Sigmoid colon (tissue), 7 donors: ENCODE data around the gene BGN. TPM values are rescaled to one million over a fixed set of nuclear protein-coding genes. Genes with fewer than 3 reads are reported as not detected.

Experiments
- DNase-seq: peaks from one replicate; pipeline ENCODE4 v3.0.0-alpha.2; 2019
- H3K27ac ChIP-seq, 4 donors: fragments of 200-600 bp; sonication (generic); one replicate each; pipeline ENCODE4 v1.5.1; 2016 to 2019; ENCODE audit warnings: mild to moderate bottlenecking in 1 of 4
- H3K27me3 ChIP-seq, 3 donors: fragments of 200-600 bp; sonication (generic); one replicate each; pipeline ENCODE4 v1.5.1; 2019; ENCODE audit warnings: mild to moderate bottlenecking in 1 of 3
- H3K36me3 ChIP-seq, 4 donors: fragments of 200-600 bp; sonication (generic); one replicate each; pipeline ENCODE4 v1.5.1; 2016 to 2019
- H3K4me1 ChIP-seq, 4 donors: fragments of 200-600 bp; sonication (generic); one replicate each; pipeline ENCODE4 v1.5.1; 2017 to 2019
- H3K4me3 ChIP-seq, 4 donors: fragments of 200-600 bp; sonication (generic); one replicate each; pipeline ENCODE4 v1.5.1; 2017 to 2019; ENCODE audit warnings: mild to moderate bottlenecking in 2 of 4, moderate library complexity in 1 of 4
- H3K9me3 ChIP-seq, 4 donors: fragments of 200-600 bp in 3 of 4; sonication (generic) in 3 of 4; one replicate each; pipeline versions ENCODE4 v1.5.1 to v1.6.1; 2013 to 2019
- EP300 ChIP-seq, 4 donors: sonication (generic); formaldehyde crosslinking; IDR thresholded peaks; one replicate each; pipeline ENCODE4 v1.6.1; 2017; ENCODE audit warnings: antibody characterized with exemption in 4 of 4
- POLR2A ChIP-seq, 2 donors: fragments of 450-650 bp; IDR thresholded peaks; one replicate each; pipeline ENCODE4 v1.6.1; 2016; ENCODE audit warnings: antibody characterized with exemption in 2 of 2, mild to moderate bottlenecking in 2 of 2, moderate library complexity in 2 of 2
- POLR2AphosphoS5 ChIP-seq, 4 donors: sonication (generic); formaldehyde crosslinking; IDR thresholded peaks; one replicate each; pipeline ENCODE4 v1.6.1; 2017; ENCODE audit warnings: antibody characterized with exemption in 4 of 4
- WGBS, 2 donors: extraction: QIAGEN DNeasy Blood & Tissue Kit; methylation state at CpG; one replicate each; pipeline ENCODE4 v1.1.7; 2013; 5-methylcytosine and 5-hydroxymethylcytosine counted together
- intact Hi-C: fragments of 100-400 bp; cut with DNase I; formaldehyde crosslinking; loops from one replicate; pipeline ENCODE4 v1.15.1; 2023
- polyA plus RNA-seq, 3 donors: library from polyadenylated mRNA; stranded (reverse); fragments of 200-250 nt; gene quantifications; one replicate each; pipeline ENCODE4 v1.2.3, GENCODE V29; 2013
- total RNA-seq, 4 donors: library from RNA; depleted of rRNA; stranded (reverse); fragments of >200 nt; gene quantifications; one replicate each; pipeline ENCODE4 v1.1.0, GENCODE V29; 2016
- TF ChIP-seq, protein P1 (sequence below), 4 experiments: fragments of 450-650 bp in 3 of 4; fragments of 200-600 bp in 1 of 4; IDR thresholded peaks; one replicate each; pipeline ENCODE4 v1.5.1; 2016 to 2019; ENCODE audit warnings: antibody characterized with exemption in 4 of 4, mild to moderate bottlenecking in 3 of 4, moderate library complexity in 2 of 4
- donor health status: healthy with polysubstance abuse.
- donor health status: Bipolar disorder and iron deficiency.
- donor health status: healthy.

The BGN gene
- total and polyA plus RNA-seq, 7 donors: 1.8 to 181 (median 9.0) TPM

DNA sequence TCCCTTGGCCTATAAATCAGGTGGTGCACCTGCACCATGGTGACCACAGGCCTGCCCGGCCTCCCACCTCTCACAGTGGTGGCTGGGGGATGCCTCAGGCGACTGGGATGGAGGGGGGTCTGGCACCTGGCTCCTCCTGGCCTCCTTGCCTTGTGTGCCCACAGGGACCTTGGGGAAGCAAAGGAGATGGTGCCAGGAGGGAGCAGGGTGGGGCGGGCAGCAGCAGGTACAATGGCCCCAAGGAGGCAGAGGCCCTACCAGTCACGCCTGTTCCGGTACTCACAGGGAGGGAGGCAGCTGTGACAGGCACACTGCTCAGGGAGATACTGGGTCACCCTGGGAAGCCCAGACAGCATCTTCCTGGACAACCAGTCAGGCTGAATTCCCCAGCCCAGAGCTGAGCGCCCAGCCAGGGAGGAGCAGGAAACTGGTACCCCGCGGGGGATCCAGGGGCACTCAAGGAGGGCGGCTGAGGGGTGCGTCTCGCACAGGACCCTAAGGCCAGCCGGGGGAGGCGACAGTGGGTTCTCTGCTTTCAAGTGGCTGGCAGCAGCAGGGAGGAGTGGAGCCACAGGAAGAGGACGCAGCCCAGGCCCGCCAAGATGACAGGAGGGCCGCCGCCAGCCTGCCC lies 47.7 kb upstream of the BGN start:
- peak; percentile 57 for DNase-seq
- no peaks in the 10 kb centered on the region for H3K27me3 ChIP-seq
- no peak overlapping the region for H3K4me3 ChIP-seq
- WGBS, 2 donors: 93% methylated on average over 17 of the region's 17 CpGs
- intact Hi-C loops: no loop called here
- TF ChIP-seq POLR2AphosphoS5 (IDR thresholded peaks at IDR 0.05) (no peak), EP300 (IDR thresholded peaks at IDR 0.05) (no peak), POLR2A (IDR thresholded peaks at IDR 0.05) (no peak)
- TF ChIP-seq, protein P1, sequence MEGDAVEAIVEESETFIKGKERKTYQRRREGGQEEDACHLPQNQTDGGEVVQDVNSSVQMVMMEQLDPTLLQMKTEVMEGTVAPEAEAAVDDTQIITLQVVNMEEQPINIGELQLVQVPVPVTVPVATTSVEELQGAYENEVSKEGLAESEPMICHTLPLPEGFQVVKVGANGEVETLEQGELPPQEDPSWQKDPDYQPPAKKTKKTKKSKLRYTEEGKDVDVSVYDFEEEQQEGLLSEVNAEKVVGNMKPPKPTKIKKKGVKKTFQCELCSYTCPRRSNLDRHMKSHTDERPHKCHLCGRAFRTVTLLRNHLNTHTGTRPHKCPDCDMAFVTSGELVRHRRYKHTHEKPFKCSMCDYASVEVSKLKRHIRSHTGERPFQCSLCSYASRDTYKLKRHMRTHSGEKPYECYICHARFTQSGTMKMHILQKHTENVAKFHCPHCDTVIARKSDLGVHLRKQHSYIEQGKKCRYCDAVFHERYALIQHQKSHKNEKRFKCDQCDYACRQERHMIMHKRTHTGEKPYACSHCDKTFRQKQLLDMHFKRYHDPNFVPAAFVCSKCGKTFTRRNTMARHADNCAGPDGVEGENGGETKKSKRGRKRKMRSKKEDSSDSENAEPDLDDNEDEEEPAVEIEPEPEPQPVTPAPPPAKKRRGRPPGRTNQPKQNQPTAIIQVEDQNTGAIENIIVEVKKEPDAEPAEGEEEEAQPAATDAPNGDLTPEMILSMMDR (IDR thresholded peaks at IDR 0.05): no peak
- H3K4me1 ChIP-seq: no peaks in the 10 kb centered on the region
- H3K27ac ChIP-seq: no peak overlapping the region
- no peaks in the 10 kb centered on the region for H3K9me3 ChIP-seq
- H3K36me3 ChIP-seq: no peaks in the 10 kb centered on the region

GRCh38 chrX:153447581-153447960 lies 47.2 kb upstream of the BGN start:
- no peaks in the 10 kb centered on the region for H3K9me3 ChIP-seq
- no peaks in the 10 kb centered on the region for H3K27me3 ChIP-seq
- WGBS, 2 donors: 83 to 90% methylated on average over 8 of the region's 8 CpGs
- DNase-seq: no peak
- no peaks in the 10 kb centered on the region for H3K4me1 ChIP-seq
- intact Hi-C loops: no loop called here
- H3K27ac ChIP-seq: no peak overlapping the region
- no peaks in the 10 kb centered on the region for H3K36me3 ChIP-seq
- TF ChIP-seq, protein P1 (IDR thresholded peaks at IDR 0.05): no peak
- no peak for TF ChIP-seq POLR2AphosphoS5 (IDR thresholded peaks at IDR 0.05)
- TF ChIP-seq EP300 (IDR thresholded peaks at IDR 0.05): no peak
- no peak for TF ChIP-seq POLR2A (IDR thresholded peaks at IDR 0.05)
- H3K4me3 ChIP-seq: no peak overlapping the region

- DNase-seq: peak; percentile 42
- H3K27me3 ChIP-seq: no peaks in the 10 kb centered on the region
- 97% methylated on average over 21 of the region's 21 CpGs for WGBS, 2 donors
- TF ChIP-seq, protein P1 (IDR thresholded peaks at IDR 0.05): no peak
- TF ChIP-seq POLR2A (IDR thresholded peaks at IDR 0.05): no peak
- no peak for TF ChIP-seq EP300 (IDR thresholded peaks at IDR 0.05)
- TF ChIP-seq POLR2AphosphoS5 (IDR thresholded peaks at IDR 0.05): no peak
- peaks cover 0 to 1% (median 0%) of the 10 kb centered on the region in 4 donors for H3K36me3 ChIP-seq
- no peak overlapping the region for H3K27ac ChIP-seq
- intact Hi-C loops: no loop called here
- H3K4me1 ChIP-seq: no peaks in the 10 kb centered on the region
- H3K9me3 ChIP-seq: no peaks in the 10 kb centered on the region
- H3K4me3 ChIP-seq: no peak overlapping the region
These were observed 46.0 kb upstream of the BGN start for GRCh38 chrX:153448556-153449367.

- DNase-seq: no peak
- H3K4me3 ChIP-seq: no peak overlapping the region
- no peaks in the 10 kb centered on the region for H3K9me3 ChIP-seq
- H3K27ac ChIP-seq: no peak overlapping the region
- intact Hi-C loops: no loop called here
- no peaks in the 10 kb centered on the region for H3K4me1 ChIP-seq
- peaks cover 0 to 7% (median 0%) of the 10 kb centered on the region in 4 donors for H3K36me3 ChIP-seq
- 94 to 95% methylated on average over 15 of the region's 15 CpGs for WGBS, 2 donors
- H3K27me3 ChIP-seq: no peaks in the 10 kb centered on the region
- TF ChIP-seq POLR2AphosphoS5 (IDR thresholded peaks at IDR 0.05) (no peak), POLR2A (IDR thresholded peaks at IDR 0.05) (no peak)
- TF ChIP-seq, protein P1 (IDR thresholded peaks at IDR 0.05): no peak
These were observed 45.2 kb upstream of the BGN start for GRCh38 chrX:153449368-153450113.
